Spleen (tissue), 11 donors: ENCODE data around the gene PTPRE. TPM values are rescaled to one million over a fixed set of nuclear protein-coding genes. Genes with fewer than 3 reads are reported as not detected.
A peak's percentile ranks its signal among the peaks of the same experiment; 100 is the strongest.

Experiments used
- DNase-seq: peaks from one replicate; pipeline ENCODE4 v3.0.0-alpha.2; 2020
- H3K27ac ChIP-seq, 8 donors: fragments of 200-600 bp; sonication (generic) in 7 of 8; 1 replicate in 4 of 8; 2 replicates in 4 of 8; pipeline versions ENCODE4 v1.5.0 to v1.8.0; 2016 to 2021; ENCODE audit warnings: inconsistent platforms in 4 of 8, mild to moderate bottlenecking in 4 of 8, moderate library complexity in 1 of 8
- H3K27me3 ChIP-seq, 7 donors: fragments of 200-600 bp; sonication (generic) in 6 of 7; replicated peaks in 1 of 7; 1 replicate in 4 of 7; 2 replicates in 3 of 7; pipeline versions ENCODE4 v1.5.0 to v1.8.0; 2016 to 2021; ENCODE audit warnings: inconsistent platforms in 3 of 7, mild to moderate bottlenecking in 1 of 7
- H3K36me3 ChIP-seq, 6 donors: fragments of 200-600 bp; sonication (generic) in 5 of 6; 1 replicate in 4 of 6; 2 replicates in 2 of 6; pipeline versions ENCODE4 v1.5.0 to v1.8.0; 2016 to 2021; ENCODE audit warnings: inconsistent platforms in 2 of 6
- H3K4me1 ChIP-seq, 6 donors: fragments of 200-600 bp; sonication (generic) in 5 of 6; 1 replicate in 3 of 6; 2 replicates in 3 of 6; pipeline versions ENCODE4 v1.5.0 to v1.8.0; 2016 to 2021; ENCODE audit warnings: inconsistent platforms in 3 of 6
- H3K4me3 ChIP-seq, 8 donors: fragments of 200-600 bp; sonication (generic) in 7 of 8; 1 replicate in 4 of 8; 2 replicates in 4 of 8; pipeline versions ENCODE4 v1.5.0 to v1.8.0; 2016 to 2021; ENCODE audit warnings: inconsistent platforms in 4 of 8, mild to moderate bottlenecking in 4 of 8, moderate library complexity in 2 of 8
- H3K9me3 ChIP-seq, 8 donors: fragments of 200-600 bp; sonication (generic) in 7 of 8; 1 replicate in 4 of 8; 2 replicates in 4 of 8; pipeline versions ENCODE4 v1.5.0 to v1.8.0; 2016 to 2021; ENCODE audit warnings: inconsistent platforms in 4 of 8
- POLR2A ChIP-seq, 3 donors: fragments of 450-650 bp; IDR thresholded peaks; one replicate each; pipeline ENCODE4 v1.5.1; 2017; ENCODE audit warnings: antibody characterized with exemption in 3 of 3, mild to moderate bottlenecking in 1 of 3
- POLR2AphosphoS5 ChIP-seq, 3 donors: sonication (generic); formaldehyde crosslinking; IDR thresholded peaks; one replicate each; pipeline ENCODE4 v1.5.1; 2017; ENCODE audit warnings: antibody characterized with exemption in 3 of 3
- WGBS, 5 donors: extraction: QIAGEN DNeasy Blood & Tissue Kit in 3 of 5; methylation state at CpG; one replicate each; pipeline versions ENCODE4 v1.1.5 to v1.1.7; 2013 to 2018; 5-methylcytosine and 5-hydroxymethylcytosine counted together
- intact Hi-C: fragments of 100-400 bp; cut with DNase I; formaldehyde crosslinking; loops from one replicate; pipeline ENCODE4 v1.15.0; 2023; ENCODE audit warnings: low total_unique reads
- polyA plus RNA-seq, 3 donors: library from polyadenylated mRNA; stranded (reverse); fragments of 200-250 nt; gene quantifications; one replicate each; pipeline ENCODE4 v1.2.1, GENCODE V29; 2013
- total RNA-seq, 7 donors: library from RNA; depleted of rRNA in 3 of 7; stranded (reverse); fragments of >200 nt in 3 of 7; fragmentation: NEBNext Ultra II Directional in 4 of 7; extraction: Animal tissue kit (Norgen Biotek cat#: 25700) in 4 of 7; gene quantifications; one replicate each; pipeline versions ENCODE4 v1.1.0 to v1.2.1, GENCODE V29; 2016 to 2021
- TF ChIP-seq, protein P1 (sequence below), 11 experiments: fragments of 200-600 bp in 7 of 11; fragments of 450-650 bp in 4 of 11; sonication (generic) in 4 of 11; IDR thresholded peaks in 8 of 11; conservative IDR thresholded peaks in 3 of 11; 1 replicate in 7 of 11; 2 replicates in 4 of 11; pipeline versions ENCODE4 v1.4.0 to v1.8.0; 2016 to 2021; ENCODE audit warnings: antibody characterized with exemption in 11 of 11, inconsistent platforms in 4 of 11, mild to moderate bottlenecking in 1 of 11
- donor health status: healthy with polysubstance abuse.
- donor health status: DM: no; HTN: no; CAD: no; lungs with moderate emphysema.
- donor health status: DM: no; HTN: no; CAD: no.
- donor health status: Bipolar disorder and iron deficiency.
- donor health status: healthy.
- donor health status: DM: no; HTN: no; CAD: no.
- donor health status: DM: yes; HTN: yes; CAD: no.

PTPRE gene
- total and polyA plus RNA-seq, 10 donors = 6.2 to 133 (median 70.2) TPM

DNA sequence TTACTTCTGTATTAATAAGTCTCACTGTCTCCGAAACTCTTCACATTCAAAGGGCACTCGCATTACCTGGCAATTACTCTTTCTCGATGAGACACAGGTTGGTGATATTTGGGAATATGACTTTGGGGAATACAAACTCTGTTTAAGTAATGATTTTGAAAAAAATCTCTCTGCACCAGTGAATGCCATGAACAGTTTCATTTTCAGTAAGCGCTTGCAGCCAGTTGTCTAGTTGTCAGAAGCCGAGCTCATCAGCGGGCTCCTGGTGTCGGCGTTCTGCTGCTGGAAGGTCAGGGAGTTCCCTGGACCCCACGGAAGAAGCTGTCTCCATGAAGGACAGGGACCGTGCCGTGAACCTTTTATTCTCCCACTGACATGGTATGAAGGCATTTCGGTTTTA lies 57.7 kb downstream of the PTPRE start:
- H3K4me3 ChIP-seq = peak overlapping the region in 1 of 8 donors; percentile 35

DNA sequence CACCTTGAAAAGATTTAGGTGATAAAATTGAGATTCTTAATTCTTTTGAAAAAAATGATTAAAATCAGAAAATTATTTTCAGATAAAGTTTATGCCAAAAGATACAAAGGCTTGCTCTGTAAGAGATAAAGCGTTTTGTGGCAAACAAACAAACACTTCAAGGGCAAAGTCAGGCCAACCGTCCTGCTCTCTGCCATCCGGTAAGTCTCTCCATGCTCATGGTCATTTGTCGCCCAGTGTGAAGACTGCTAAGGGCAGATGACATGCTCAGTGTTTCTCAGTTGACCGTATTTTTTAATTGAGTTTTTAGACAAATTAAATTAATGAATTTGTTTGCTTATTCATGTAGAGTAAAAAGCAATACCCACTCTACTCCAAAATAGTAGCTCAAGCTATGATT lies 60.0 kb downstream of the PTPRE start:
- Histone ChIP-seq H3K27me3 (no peaks in the 10 kb centered on the region), H3K4me1 (peaks cover 0 to 42% (median 22%) of the 10 kb centered on the region in 6 donors), H3K27ac (no peak overlapping the region), H3K4me3 (no peak overlapping the region), H3K36me3 (no peaks in the 10 kb centered on the region), H3K9me3 (no peaks in the 10 kb centered on the region)
- intact Hi-C loops = no loop called here
- TF ChIP-seq POLR2AphosphoS5 (IDR thresholded peaks at IDR 0.05) (no peak), POLR2A (IDR thresholded peaks at IDR 0.05) (no peak)
- TF ChIP-seq, protein P1, sequence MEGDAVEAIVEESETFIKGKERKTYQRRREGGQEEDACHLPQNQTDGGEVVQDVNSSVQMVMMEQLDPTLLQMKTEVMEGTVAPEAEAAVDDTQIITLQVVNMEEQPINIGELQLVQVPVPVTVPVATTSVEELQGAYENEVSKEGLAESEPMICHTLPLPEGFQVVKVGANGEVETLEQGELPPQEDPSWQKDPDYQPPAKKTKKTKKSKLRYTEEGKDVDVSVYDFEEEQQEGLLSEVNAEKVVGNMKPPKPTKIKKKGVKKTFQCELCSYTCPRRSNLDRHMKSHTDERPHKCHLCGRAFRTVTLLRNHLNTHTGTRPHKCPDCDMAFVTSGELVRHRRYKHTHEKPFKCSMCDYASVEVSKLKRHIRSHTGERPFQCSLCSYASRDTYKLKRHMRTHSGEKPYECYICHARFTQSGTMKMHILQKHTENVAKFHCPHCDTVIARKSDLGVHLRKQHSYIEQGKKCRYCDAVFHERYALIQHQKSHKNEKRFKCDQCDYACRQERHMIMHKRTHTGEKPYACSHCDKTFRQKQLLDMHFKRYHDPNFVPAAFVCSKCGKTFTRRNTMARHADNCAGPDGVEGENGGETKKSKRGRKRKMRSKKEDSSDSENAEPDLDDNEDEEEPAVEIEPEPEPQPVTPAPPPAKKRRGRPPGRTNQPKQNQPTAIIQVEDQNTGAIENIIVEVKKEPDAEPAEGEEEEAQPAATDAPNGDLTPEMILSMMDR (IDR thresholded peaks at IDR 0.05 in 8 of 11, conservative IDR thresholded peaks at IDR 0.05 in 3 of 11) = no peak
- DNase-seq = no peak
- WGBS, 5 donors = 89 to 96% (median 93%) methylated on average over 5 of the region's 5 CpGs

More for the DNA sequence above, 57.7 kb downstream of the PTPRE start:
- no peaks in the 10 kb centered on the region for H3K9me3 ChIP-seq
- TF ChIP-seq POLR2AphosphoS5 (IDR thresholded peaks at IDR 0.05) (no peak), POLR2A (IDR thresholded peaks at IDR 0.05) (no peak)
- H3K4me1 ChIP-seq = peaks cover 0 to 49% (median 18%) of the 10 kb centered on the region in 6 donors
- H3K36me3 ChIP-seq = no peaks in the 10 kb centered on the region
- intact Hi-C loops = no loop called here
- WGBS, 5 donors = 58 to 72% (median 67%) methylated on average over 12 of the region's 12 CpGs
- peak overlapping the region in 4 of 8 donors; percentile 9 to 38 (median 18) for H3K27ac ChIP-seq
- H3K27me3 ChIP-seq = peaks cover 0 to 5% (median 0%) of the 10 kb centered on the region in 7 donors
- no peak for DNase-seq

DNA sequence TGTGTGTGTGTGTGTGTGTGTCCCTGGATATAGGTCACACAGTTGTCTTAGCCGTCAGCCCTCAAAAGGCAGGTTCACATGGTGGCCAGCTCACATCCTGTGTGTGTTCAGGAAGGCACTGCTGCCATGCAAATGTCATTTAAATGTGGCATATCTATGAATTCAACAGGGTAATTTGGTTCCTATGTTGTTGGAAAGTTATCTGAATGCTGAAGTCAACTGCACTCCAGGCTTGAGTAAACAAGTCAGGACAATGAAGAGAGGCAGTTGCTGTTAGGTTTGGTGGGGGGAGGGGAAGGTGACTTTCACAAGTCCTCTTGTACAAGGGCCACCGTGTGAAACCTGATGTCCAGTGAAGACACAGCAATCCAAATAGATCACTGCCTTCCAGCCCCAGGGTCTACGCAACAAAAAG lies 61.1 kb downstream of the PTPRE start:
- Histone ChIP-seq H3K9me3 (no peaks in the 10 kb centered on the region), H3K4me3 (no peak overlapping the region), H3K36me3 (no peaks in the 10 kb centered on the region), H3K4me1 (peaks cover 0 to 47% (median 23%) of the 10 kb centered on the region in 6 donors), H3K27ac (peak overlapping the region in 4 of 8 donors; percentile 27 to 69 (median 42)), H3K27me3 (no peaks in the 10 kb centered on the region)
- TF ChIP-seq POLR2A (IDR thresholded peaks at IDR 0.05) = no peak
- no peak for TF ChIP-seq POLR2AphosphoS5 (IDR thresholded peaks at IDR 0.05)
- TF ChIP-seq, protein P1 (IDR thresholded peaks at IDR 0.05 in 8 of 11, conservative IDR thresholded peaks at IDR 0.05 in 3 of 11) = no peak
- 68 to 83% (median 75%) methylated on average over 3 of the region's 3 CpGs for WGBS, 5 donors
- intact Hi-C loops = no loop called here
- DNase-seq = no peak

DNA sequence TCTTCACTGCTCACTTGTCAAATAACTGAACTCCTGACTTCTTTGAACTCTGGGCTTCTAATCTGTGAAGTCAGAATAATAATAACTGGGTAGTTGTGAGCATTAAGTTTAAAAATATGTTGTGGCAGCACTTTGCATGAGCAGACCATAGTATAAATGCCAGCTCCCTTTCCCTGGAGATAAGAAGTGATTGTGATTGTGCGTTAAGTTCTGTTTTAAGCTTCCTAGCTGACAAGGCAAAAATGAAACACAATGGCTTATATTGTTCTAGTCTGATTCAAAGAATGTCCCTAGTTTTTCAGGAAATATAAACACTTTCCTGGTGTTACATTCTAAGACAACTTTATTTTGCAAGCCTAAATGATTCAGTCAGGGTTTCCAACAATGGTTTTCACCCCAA lies 61.8 kb downstream of the PTPRE start:
- Histone ChIP-seq H3K36me3 (no peaks in the 10 kb centered on the region), H3K27ac (peak overlapping the region in 5 of 8 donors; percentile 4 to 69 (median 32)), H3K9me3 (no peaks in the 10 kb centered on the region), H3K4me1 (peaks cover 2 to 51% (median 26%) of the 10 kb centered on the region in 6 donors), H3K4me3 (no peak overlapping the region), H3K27me3 (no peaks in the 10 kb centered on the region)
- DNase-seq = no peak
- intact Hi-C loops = no loop called here
- TF ChIP-seq POLR2A (IDR thresholded peaks at IDR 0.05) = no peak
- no peak for TF ChIP-seq POLR2AphosphoS5 (IDR thresholded peaks at IDR 0.05)
- TF ChIP-seq, protein P1 (IDR thresholded peaks at IDR 0.05 in 8 of 11, conservative IDR thresholded peaks at IDR 0.05 in 3 of 11) = no peak
- WGBS, 5 donors = 69 to 89% (median 81%) methylated on average over 1 of the region's 1 CpG
